Prostate gland (tissue), 2 donors: ENCODE measurements around the gene OPTC. TPM values are rescaled to one million over a fixed set of nuclear protein-coding genes. Genes with fewer than 3 reads are reported as not detected.

Source experiments
- DNase-seq: peaks from one replicate; pipeline ENCODE4 v3.0.0-alpha.2; 2019; ENCODE audit warnings: low spot score
- H3K27ac ChIP-seq, 2 donors: fragments of 200-600 bp; sonication (generic); 2 replicates each; pipeline ENCODE4 v1.5.1; 2017 to 2019
- H3K27me3 ChIP-seq: fragments of 200-600 bp; sonication (generic); replicated peaks from 2 replicates; pipeline ENCODE4 v1.5.1; 2019; ENCODE audit not compliant: insufficient read depth
- H3K36me3 ChIP-seq, 2 donors: fragments of 200-600 bp; sonication (generic); 1 replicate in 1 of 2; 2 replicates in 1 of 2; pipeline versions ENCODE4 v1.5.1 to v1.8.1; 2017 to 2019
- H3K4me1 ChIP-seq: fragments of 200-600 bp; sonication (generic); replicated peaks from 2 replicates; pipeline ENCODE4 v1.5.1; 2019
- H3K4me3 ChIP-seq, 2 donors: fragments of 200-600 bp; sonication (generic); 2 replicates each; pipeline ENCODE4 v1.5.1; 2017 to 2019
- H3K9me3 ChIP-seq: fragments of 200-600 bp; sonication (generic); 2 replicates; pipeline ENCODE4 v1.5.1; 2017
- CTCF ChIP-seq, 4 experiments: fragments of 200-600 bp in 2 of 4; fragments of 450-650 bp in 2 of 4; sonication (generic) in 2 of 4; IDR thresholded peaks; 1 replicate in 3 of 4; 2 replicates in 1 of 4; pipeline ENCODE4 v1.5.1; 2016 to 2019; ENCODE audit warnings: antibody characterized with exemption in 4 of 4, mild to moderate bottlenecking in 2 of 4, moderate library complexity in 2 of 4
- POLR2A ChIP-seq: fragments of 450-650 bp; IDR thresholded peaks from one replicate; pipeline ENCODE4 v1.6.1; 2016; ENCODE audit warnings: antibody characterized with exemption, mild to moderate bottlenecking
- POLR2AphosphoS5 ChIP-seq: sonication (generic); formaldehyde crosslinking; IDR thresholded peaks from one replicate; pipeline ENCODE4 v1.6.1; 2017; ENCODE audit warnings: antibody characterized with exemption
- WGBS: methylation state at CpG from one replicate; pipeline ENCODE4 v1.1.5; 2018; 5-methylcytosine and 5-hydroxymethylcytosine counted together
- intact Hi-C: fragments of 100-400 bp; cut with DNase I; formaldehyde crosslinking; loops from one replicate; pipeline ENCODE4 v1.14.2; 2022
- total RNA-seq, 2 donors: library from RNA; depleted of rRNA; stranded (reverse); fragments of >200 nt; gene quantifications; one replicate each; pipeline ENCODE4 v1.1.0, GENCODE V29; 2016

OPTC gene
- total RNA-seq, 2 donors from 2014 or later: not detected

- Histone ChIP-seq H3K9me3 (no peaks in the 10 kb centered on the region), H3K4me1 (no peaks in the 10 kb centered on the region), H3K27me3 (no peaks in the 10 kb centered on the region), H3K36me3 (no peaks in the 10 kb centered on the region), H3K4me3 (no peak overlapping the region), H3K27ac (peak overlapping the region; percentile 46 to 78)
- 71% methylated on average over 2 of the region's 2 CpGs for WGBS
- intact Hi-C loops: loop anchor here (2.0 to 10.0 kb wide), 2 partner anchors 15 to 75 kb away; no protein-coding TSS in a partner anchor
- no peak for DNase-seq
- TF ChIP-seq POLR2AphosphoS5 (no peak), CTCF (IDR thresholded peaks at IDR 0.05) (no peak)
Observed at GRCh38 chr1:203479646-203480045, 14.3 kb upstream of the OPTC start.

- DNase-seq: no peak
- Histone ChIP-seq H3K36me3 (no peaks in the 10 kb centered on the region), H3K4me1 (no peaks in the 10 kb centered on the region), H3K9me3 (no peaks in the 10 kb centered on the region), H3K4me3 (no peak overlapping the region), H3K27me3 (no peaks in the 10 kb centered on the region), H3K27ac (peak overlapping the region; percentile 46 to 78)
- intact Hi-C loops: loop anchor here (2.0 to 10.0 kb wide), 2 partner anchors 15 to 75 kb away; no protein-coding TSS in a partner anchor
- TF ChIP-seq POLR2A (no peak), POLR2AphosphoS5 (no peak), CTCF (IDR thresholded peaks at IDR 0.05) (peak in 1 of 4 experiments; percentile 16)
- WGBS: 52% methylated on average over 2 of the region's 2 CpGs
Observed at GRCh38 chr1:203480084-203480483, 13.9 kb upstream of the OPTC start.

GRCh38 chr1:203480525-203481084, 13.3 kb upstream of the OPTC start:
- Histone ChIP-seq H3K4me1 (no peaks in the 10 kb centered on the region), H3K27ac (peak overlapping the region; percentile 46 to 78), H3K4me3 (no peak overlapping the region), H3K27me3 (no peaks in the 10 kb centered on the region), H3K36me3 (no peaks in the 10 kb centered on the region), H3K9me3 (no peaks in the 10 kb centered on the region)
- TF ChIP-seq CTCF (IDR thresholded peaks at IDR 0.05) (no peak), POLR2A (no peak), POLR2AphosphoS5 (peak; percentile 25)
- DNase-seq: peak; percentile 39
- 14% methylated on average over 6 of the region's 6 CpGs for WGBS
- intact Hi-C loops: loop anchor here (2.0 to 10.0 kb wide), 2 partner anchors 16 to 76 kb away; no protein-coding TSS in a partner anchor

GRCh38 chr1:203481196-203481595, 12.8 kb upstream of the OPTC start:
- Histone ChIP-seq H3K27ac (peak overlapping the region; percentile 46 to 78), H3K4me3 (no peak overlapping the region), H3K9me3 (no peaks in the 10 kb centered on the region), H3K4me1 (no peaks in the 10 kb centered on the region), H3K27me3 (no peaks in the 10 kb centered on the region), H3K36me3 (no peaks in the 10 kb centered on the region)
- intact Hi-C loops: loop anchor here (2.0 to 10.0 kb wide), 2 partner anchors 16 to 76 kb away; no protein-coding TSS in a partner anchor
- WGBS: 56% methylated on average over 1 of the region's 1 CpG
- DNase-seq: no peak
- no peak for TF ChIP-seq POLR2A

GRCh38 chr1:203486618-203487370, 7.2 kb upstream of the OPTC start:
- H3K27me3 ChIP-seq: no peaks in the 10 kb centered on the region
- WGBS: 79% methylated on average over 28 of the region's 28 CpGs
- no peak overlapping the region for H3K4me3 ChIP-seq
- no peaks in the 10 kb centered on the region for H3K4me1 ChIP-seq
- intact Hi-C loops: loop anchor here (1.0 to 10.0 kb wide), 3 partner anchors 82 to 214 kb away; no protein-coding TSS in a partner anchor
- no peaks in the 10 kb centered on the region for H3K36me3 ChIP-seq
- H3K9me3 ChIP-seq: no peaks in the 10 kb centered on the region
- no peak for DNase-seq
- no peak for TF ChIP-seq POLR2AphosphoS5
- TF ChIP-seq CTCF (IDR thresholded peaks at IDR 0.05): no peak
- no peak for TF ChIP-seq POLR2A
- peak overlapping the region; percentile 64 to 65 for H3K27ac ChIP-seq
